ENCODE measurements around the gene CLDN18.

The CLDN18 gene

GRCh38 chr3:138065949-138066348 is 56.0 kb downstream of the CLDN18 start:
- DNase-seq, result no peak

- no peak for DNase-seq
Observed at GRCh38 chr3:138066383-138066782, 56.4 kb downstream of the CLDN18 start.

GRCh38 chr3:138066972-138067371 is 57.0 kb downstream of the CLDN18 start:
- DNase-seq, result no peak

GRCh38 chr3:138068046-138068445 is 58.1 kb downstream of the CLDN18 start:
- no peak for DNase-seq

- DNase-seq, result peak; percentile 83 to 92 (median 91)
Observed at GRCh38 chr3:138068579-138069174, 58.7 kb downstream of the CLDN18 start.

- DNase-seq, result no peak
Observed at GRCh38 chr3:138070006-138070405, 60.0 kb downstream of the CLDN18 start.

GRCh38 chr3:138072796-138073195 is 62.8 kb downstream of the CLDN18 start:
- no peak for DNase-seq

- DNase-seq, result no peak
Observed at GRCh38 chr3:138078096-138078495, 68.1 kb downstream of the CLDN18 start.

GRCh38 chr3:138078901-138079344 is 69.0 kb downstream of the CLDN18 start:
- DNase-seq, result peak; percentile 64 to 67 (median 65)

- no peak for DNase-seq
Observed at GRCh38 chr3:138079901-138080300, 69.9 kb downstream of the CLDN18 start.

GRCh38 chr3:138081371-138082084 is 71.6 kb downstream of the CLDN18 start:
- DNase-seq, result no peak

- no peak for DNase-seq
Observed at GRCh38 chr3:138082085-138082991, 72.4 kb downstream of the CLDN18 start.

GRCh38 chr3:138082992-138083386 is 73.0 kb downstream of the CLDN18 start:
- DNase-seq, result no peak
